ENCODE results near the gene TNK2.
"Not testable (repeated sequence)": the region's sequence is repeated elsewhere in the genome, so short reads cannot be mapped to it uniquely, and the experiment has no call there.

TNK2 gene

DNA sequence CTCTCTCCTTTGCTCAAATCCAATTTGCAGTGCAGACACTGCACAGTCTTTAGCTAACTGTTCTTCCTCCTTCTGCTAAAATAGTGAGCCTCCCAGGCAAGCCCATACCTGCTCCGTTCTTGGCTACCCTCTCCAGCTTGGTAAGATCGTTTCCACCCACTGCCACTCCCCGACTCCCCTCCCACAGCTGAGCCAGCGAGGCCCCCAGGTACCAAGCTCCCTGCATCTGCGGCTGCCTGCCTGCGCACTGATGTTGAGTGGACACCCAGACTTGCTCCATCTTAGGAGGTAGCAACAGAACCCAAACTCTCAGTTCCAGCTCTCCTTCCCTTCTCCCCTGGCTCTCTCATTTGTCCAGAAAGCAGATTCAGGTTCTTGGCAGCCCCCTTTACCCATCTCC is 7.9 kb upstream of the TNK2 start:
- peak; percentile 44 for DNase-seq

GRCh38 chr3:195914648-195915473 is 6.5 kb upstream of the TNK2 start:
- DNase-seq, result peak; percentile 98

DNA sequence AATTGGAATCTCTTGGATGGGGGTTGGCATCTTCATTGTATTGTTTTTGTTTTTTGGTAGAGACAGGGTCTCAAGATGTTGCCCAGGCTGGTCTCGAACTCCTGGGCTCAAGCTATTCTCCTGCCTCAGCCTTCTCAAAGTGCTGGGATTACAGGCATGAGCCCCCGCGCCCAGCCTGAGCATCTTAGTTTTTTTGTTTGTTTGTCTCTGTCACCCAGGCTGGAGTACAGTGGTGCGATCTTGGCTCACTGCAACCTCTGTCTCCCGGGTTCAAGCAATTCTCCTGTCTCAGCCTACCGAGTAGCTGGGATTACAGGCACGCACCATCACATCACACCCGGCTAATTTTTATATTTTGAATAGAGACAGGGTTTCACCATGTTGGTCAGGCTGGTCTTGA is 5.8 kb upstream of the TNK2 start:
- DNase-seq, result peak; percentile 37

DNA sequence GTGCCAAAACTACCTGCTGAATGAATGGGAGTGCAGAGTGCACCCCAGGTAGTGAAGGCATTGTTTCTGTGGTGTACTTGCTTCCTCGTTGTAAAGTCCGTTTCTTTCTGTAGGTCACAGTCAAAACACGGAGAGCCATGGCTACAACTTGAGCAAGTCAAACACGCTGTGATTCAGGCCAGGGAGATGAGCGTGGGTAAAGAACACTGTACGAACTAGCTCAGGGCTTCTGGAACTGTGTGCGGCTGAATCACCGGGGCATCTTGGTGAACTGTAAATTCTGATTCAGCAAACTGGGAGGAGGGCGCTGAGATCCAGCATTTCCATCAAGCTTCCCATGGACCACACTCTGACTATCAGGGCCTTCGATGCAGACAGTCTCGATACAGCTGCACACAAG is 5.0 kb upstream of the TNK2 start:
- peak; percentile 37 for DNase-seq

DNA sequence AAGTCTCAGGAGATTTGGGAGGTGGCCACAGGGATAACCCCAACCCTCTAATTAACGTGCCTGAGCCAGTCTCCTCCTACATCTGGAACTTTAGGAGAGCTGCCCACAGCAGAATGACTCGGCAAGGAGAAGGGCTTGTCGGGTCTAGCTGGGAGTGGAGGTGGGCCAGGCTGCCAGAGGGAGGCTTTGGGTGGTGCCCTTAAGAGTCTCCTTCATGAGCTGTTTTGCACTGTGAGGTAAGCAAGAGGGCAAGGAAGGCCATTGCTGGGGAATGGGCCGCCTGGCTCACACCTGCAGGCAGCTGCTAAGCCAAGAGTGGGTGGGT is 3.6 kb upstream of the TNK2 start:
- peak; percentile 46 for DNase-seq

- peak; percentile 44 for DNase-seq
Measured at GRCh38 chr3:195911041-195911945, 2.9 kb upstream of the TNK2 start.

DNA sequence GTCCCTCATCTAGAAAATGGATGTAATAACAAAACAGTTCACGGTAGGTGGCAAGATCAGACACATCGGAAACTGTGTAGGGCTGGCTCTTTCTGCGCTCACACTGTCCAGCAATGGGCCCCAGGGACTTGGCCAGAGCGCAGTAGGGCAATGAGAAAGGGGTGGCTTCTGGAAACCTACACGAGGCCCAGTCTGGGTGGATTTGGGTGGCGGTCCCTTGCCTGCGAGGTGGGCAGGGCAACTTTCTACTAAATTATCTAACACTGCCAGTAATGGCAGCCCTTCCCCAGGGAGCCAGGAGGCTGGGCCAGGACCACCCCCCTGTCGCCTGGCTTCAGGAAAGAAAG is 2.1 kb upstream of the TNK2 start:
- no peak for DNase-seq

- DNase-seq, result peak; percentile 96
Measured at GRCh38 chr3:195909644-195910498, 1.5 kb upstream of the TNK2 start.

GRCh38 chr3:195908694-195909581 is 587 bp upstream of the TNK2 start:
- peak; percentile 77 for DNase-seq

DNA sequence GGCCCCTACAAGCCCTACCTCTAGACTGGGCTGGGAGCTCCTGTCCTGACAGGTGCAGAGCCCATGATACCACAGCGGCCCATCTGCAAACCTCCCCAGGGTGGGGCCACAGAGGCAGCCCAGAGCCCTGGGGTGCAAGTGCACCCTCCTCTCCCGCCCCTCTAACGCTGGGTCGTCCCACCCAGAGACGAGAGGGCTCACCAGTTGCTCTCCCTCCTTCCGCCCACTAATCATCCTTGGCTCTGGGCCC is 742 bp downstream of the TNK2 start:
- no peak for DNase-seq

GRCh38 chr3:195906865-195907683 is 1.3 kb downstream of the TNK2 start:
- DNase-seq, result peak; percentile 90

DNA sequence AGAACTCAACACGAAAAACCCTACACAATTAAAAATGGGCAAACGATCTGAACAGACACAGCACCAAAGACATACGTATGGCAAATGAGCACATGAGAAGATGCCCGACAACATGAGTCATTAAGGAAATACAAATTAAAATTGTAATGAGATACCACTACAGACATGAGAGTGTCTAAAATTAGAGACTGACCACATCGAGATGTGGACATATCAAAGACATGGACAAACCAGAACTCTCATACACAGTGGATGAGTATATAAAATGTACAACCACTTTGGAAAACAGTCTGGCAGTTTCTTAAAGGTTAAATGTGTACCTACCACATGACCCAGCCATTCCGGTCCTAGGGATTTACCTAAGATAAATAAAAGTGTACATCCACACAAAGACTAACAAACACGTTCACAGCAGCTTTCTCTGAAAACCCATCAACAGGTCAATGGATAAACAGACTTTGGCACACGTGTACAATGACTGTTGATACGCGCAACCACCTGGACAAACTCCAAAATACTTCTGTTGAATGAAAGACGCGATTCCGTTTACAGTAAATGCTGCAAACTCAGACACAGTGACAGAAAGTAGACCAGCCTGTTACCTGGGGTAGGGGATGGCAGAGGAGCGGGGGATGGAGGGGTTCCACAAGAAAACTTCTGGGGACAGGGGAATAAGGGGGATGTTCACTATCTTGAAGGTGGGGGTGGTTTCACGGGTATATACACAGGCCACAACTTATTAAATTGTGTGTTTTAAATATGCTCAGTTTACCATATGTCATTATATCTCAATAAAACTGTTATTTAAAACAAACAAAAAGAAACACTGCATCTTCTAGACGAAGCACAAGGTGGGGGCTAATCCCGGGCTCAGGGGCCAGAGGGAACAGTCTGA is 2.1 kb downstream of the TNK2 start:
- no peak for DNase-seq

DNA sequence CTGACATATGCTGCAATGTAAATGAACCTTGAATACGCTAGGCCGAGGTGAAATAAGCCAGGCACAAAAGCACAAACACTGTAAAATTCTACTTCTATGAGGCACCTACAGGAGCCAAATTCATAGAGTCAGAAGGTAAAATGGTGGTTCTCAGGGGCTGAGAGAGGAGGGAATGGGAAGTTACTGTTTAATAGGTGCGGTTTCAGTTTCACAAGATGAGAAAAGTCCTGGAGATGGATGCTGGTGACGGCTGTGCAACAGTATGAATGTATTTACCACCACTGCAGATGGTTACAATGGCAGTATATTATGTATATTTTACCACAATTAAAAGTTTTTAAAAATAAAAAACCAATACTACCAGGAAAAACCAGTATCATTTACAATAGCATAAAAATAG is 4.0 kb downstream of the TNK2 start:
- DNase-seq, result no peak

GRCh38 chr3:195903950-195904290 is 4.4 kb downstream of the TNK2 start:
- no peak for DNase-seq

GRCh38 chr3:195902634-195903033 is 5.7 kb downstream of the TNK2 start:
- DNase-seq, result not testable (repeated sequence)

- not testable (repeated sequence) for DNase-seq
Measured at GRCh38 chr3:195901836-195902585, 6.3 kb downstream of the TNK2 start.

DNA sequence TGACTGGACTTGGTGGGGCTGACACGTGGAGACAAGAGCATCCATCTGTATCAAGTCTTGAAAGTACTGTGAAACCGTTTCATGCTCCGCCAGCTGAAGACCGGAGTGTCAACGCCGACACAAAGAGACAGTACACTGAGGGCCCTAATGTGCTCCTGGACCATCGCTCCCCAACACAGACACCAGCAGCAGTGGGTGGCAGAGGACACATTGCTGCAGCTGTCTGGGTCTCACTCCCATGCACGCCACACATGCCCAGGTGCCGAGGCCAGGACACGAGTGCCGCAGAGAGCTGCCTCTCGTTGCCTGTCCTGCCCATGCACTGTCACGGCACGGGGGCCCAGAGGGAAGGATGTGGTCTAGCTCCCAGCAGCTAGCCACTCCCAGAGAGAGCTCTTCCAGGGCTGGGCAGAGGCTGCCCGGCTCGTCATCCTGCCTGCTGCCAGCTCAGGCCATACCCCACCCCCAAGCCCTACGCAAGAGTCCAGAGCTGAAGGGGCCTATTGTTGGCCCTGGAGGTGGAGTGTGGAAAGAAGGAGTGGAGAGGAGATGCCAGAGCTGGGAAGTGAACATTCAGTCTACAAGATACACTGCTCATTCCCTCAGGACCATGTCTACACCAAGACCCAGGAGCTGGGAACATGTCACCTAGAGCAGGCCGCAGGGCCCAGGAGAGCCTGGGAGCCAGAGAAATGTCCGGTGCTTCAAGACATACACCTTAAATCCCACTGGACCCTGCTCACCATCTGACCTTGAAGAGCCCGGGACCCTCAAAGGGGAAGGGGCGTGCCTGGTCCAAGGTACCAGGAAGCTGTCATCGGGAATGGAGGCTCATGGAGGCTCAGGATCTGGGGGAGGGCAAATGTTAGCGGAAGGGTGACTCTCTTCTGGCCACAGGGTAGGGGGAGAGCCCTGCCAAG is 7.7 kb downstream of the TNK2 start:
- DNase-seq, result peak; percentile 71

DNA sequence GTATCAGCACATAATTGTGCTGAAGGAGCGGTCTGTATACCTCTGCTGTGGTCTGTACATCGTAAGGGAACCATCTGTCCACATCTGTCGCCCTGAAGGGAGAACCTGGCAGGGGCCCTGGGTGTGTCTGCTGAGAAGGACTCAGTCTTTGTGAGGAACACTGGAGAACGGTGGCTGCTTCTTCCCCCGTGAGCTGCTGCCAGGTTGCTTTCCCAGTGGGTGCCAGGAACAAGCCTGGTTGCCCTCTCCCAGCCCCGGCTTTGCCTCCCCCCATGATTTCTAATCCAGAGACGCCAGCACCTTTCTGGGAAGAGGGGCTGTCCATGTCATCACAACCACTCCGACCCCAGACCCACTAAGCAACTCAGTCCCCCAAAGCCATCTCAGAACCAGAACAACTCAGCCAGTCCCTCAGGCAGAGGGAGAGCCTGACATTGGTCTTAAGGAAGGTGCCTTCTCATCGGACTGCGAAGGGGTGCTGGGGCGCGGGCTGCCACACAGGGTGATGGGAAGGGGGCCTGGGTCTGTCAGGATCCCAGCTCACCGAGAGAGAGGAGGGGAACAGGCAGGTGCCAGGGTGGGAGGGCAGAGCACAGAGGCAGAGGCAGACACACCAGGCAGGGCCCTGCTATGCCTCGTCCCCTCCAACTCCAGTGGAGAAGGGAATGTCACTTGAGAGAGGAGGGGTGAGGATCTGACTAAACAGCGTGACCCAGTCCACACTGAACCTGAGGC is 8.5 kb downstream of the TNK2 start:
- no peak for DNase-seq

Data from activated effector memory CD4-positive, alpha-beta T cell treated with anti-CD3 and anti-CD28 coated beads, Interleukin-2, amount 50 U/mL, for 16 hours (primary cell).